Panc1 (cell line): Measurements from ENCODE around the gene GRIK3. TPM values are rescaled to one million over a fixed set of nuclear protein-coding genes. Genes with fewer than 3 reads are reported as not detected.

Experiments
- ATAC-seq: fragments of 200-7000 bp; cut with Tn5 transposase; 2 replicates; pipeline ENCODE4 v1.9.1; 2020; ENCODE audit warnings: mild to moderate bottlenecking, moderate library complexity
- BruUV-seq: library from RNA; stranded (reverse); fragments of 400-500 nt; replicated peaks from 2 replicates; lab custom pipeline; 2021; lab: Mats Ljungman, UMichigan
- CTCF ChIA-PET: fragments of 300-600 bp; sonication (Branson Sonifier 250); formaldehyde crosslinking; loops from one replicate; lab custom pipeline; 2022; ENCODE audit warnings: antibody characterized with exemption; lab: Charles Lee
- POLR2A ChIA-PET: fragments of 300-600 bp; sonication (Branson Sonifier 250); formaldehyde crosslinking; loops from one replicate; lab custom pipeline; 2022; ENCODE audit warnings: antibody characterized with exemption; lab: Charles Lee
- DNase-seq: peaks from one replicate; pipeline ENCODE4 v3.0.0-alpha.2; 2010; ENCODE audit warnings: low read depth, low spot score
- H3K27ac ChIP-seq: 2 replicates; pipeline ENCODE4 v1.5.1; 2011; ENCODE audit warnings: mild to moderate bottlenecking, low read length, inconsistent platforms
- H3K27me3 ChIP-seq: fragments of 200-500 bp; sonication (Bioruptor generic); 2 replicates; pipeline ENCODE4 v1.6.0; 2014; ENCODE audit warnings: low read length, inconsistent platforms; ENCODE audit not compliant: control insufficient read depth, insufficient read depth
- H3K36me3 ChIP-seq: fragments of 200-500 bp; sonication (Bioruptor generic); 2 replicates; pipeline ENCODE4 v1.5.1; 2014; ENCODE audit warnings: inconsistent platforms, mild to moderate bottlenecking, low read length, moderate library complexity; ENCODE audit not compliant: control insufficient read depth, insufficient read depth
- H3K4me1 ChIP-seq: 2 replicates; pipeline ENCODE4 v1.5.1; 2011; ENCODE audit warnings: inconsistent platforms, mild to moderate bottlenecking, low read length, moderate library complexity; ENCODE audit not compliant: control insufficient read depth, insufficient read depth
- H3K4me3 ChIP-seq, 2 experiments: 2 replicates each; pipeline ENCODE4 v1.5.1; 2011 to 2012; ENCODE audit warnings: low read depth in 2 of 2, low read length in 2 of 2, mild to moderate bottlenecking in 2 of 2, inconsistent platforms in 1 of 2, moderate library complexity in 1 of 2
- H3K9me3 ChIP-seq: fragments of 200-500 bp; sonication (Bioruptor generic); 2 replicates; pipeline ENCODE4 v1.5.1; 2014; ENCODE audit warnings: low read depth, mild to moderate bottlenecking, inconsistent platforms, low read length, moderate library complexity; ENCODE audit not compliant: control insufficient read depth, insufficient read depth
- CTCF ChIP-seq: fragments of 450-650 bp; IDR thresholded peaks from 2 replicates; pipeline ENCODE4 v1.5.1; 2017; ENCODE audit warnings: mild to moderate bottlenecking
- POLR2AphosphoS5 ChIP-seq: IDR thresholded peaks from 2 replicates; pipeline ENCODE4 v1.6.1; 2012; ENCODE audit warnings: mild to moderate bottlenecking, low read depth, low read length, moderate library complexity
- REST ChIP-seq, 2 experiments: IDR thresholded peaks; 2 replicates each; pipeline ENCODE4 v1.6.1; 2011 to 2012; ENCODE audit warnings: low read depth in 2 of 2, control low read depth in 1 of 2, low read length in 1 of 2, mild to moderate bottlenecking in 1 of 2, moderate library complexity in 1 of 2; ENCODE audit not compliant: insufficient read depth in 1 of 2
- SIN3A ChIP-seq: IDR thresholded peaks from 2 replicates; pipeline ENCODE4 v1.6.1; 2012; ENCODE audit warnings: low read depth, mild to moderate bottlenecking, low read length, moderate library complexity, borderline replicate concordance; ENCODE audit not compliant: insufficient read depth
- TCF7L2 ChIP-seq: IDR thresholded peaks from 2 replicates; pipeline ENCODE4 v1.6.1; 2011; ENCODE audit warnings: mild to moderate bottlenecking, low read depth, low read length, inconsistent platforms
- in situ Hi-C: cut with HindIII; loops from 2 replicates; pipeline ENCODE4 v1.10.0; 2016; ENCODE audit warnings: low sequenced_read_pairs, low pct_unique_long_range_greater_than_20kb
- intact Hi-C: fragments of 100-400 bp; cut with micrococcal nuclease; formaldehyde crosslinking; loops from one replicate; pipeline ENCODE4 v1.10.0; 2022; ENCODE audit not compliant: unreplicated experiment
- total RNA-seq: library from RNA; stranded (reverse); gene quantifications from one replicate; pipeline ENCODE4 v1.2.1, GENCODE V29; 2021; ENCODE audit not compliant: unreplicated experiment

GRIK3 gene
- total RNA-seq, 1 experiment from 2014 or later: not detected

GRCh38 chr1:36913016-36913415 lies 121.3 kb downstream of the GRIK3 start:
- no peaks in the 10 kb centered on the region for H3K9me3 ChIP-seq
- intact Hi-C loops (no loop called here), in situ Hi-C loops (no loop called here)
- CTCF ChIA-PET: no interaction called here
- POLR2A ChIA-PET: no interaction called here
- DNase-seq: no peak
- no peaks in the 10 kb centered on the region for H3K4me1 ChIP-seq
- no peak for ATAC-seq
- TF ChIP-seq SIN3A (no peak), REST (IDR thresholded peaks at IDR 0.05; ENCODE audit: insufficient read depth in 1 of 2, low read depth in 2 of 2, low read length in 1 of 2) (no peak), POLR2AphosphoS5 (no peak)
- no peaks in the 10 kb centered on the region; the same call in none of the 2 replicates for H3K27me3 ChIP-seq
- no peaks in the 10 kb centered on the region for H3K36me3 ChIP-seq
- H3K4me3 ChIP-seq: no peak overlapping the region
- H3K27ac ChIP-seq: no peak overlapping the region
- BruUV-seq: no TSS peak

GRCh38 chr1:36912365-36912865 lies 121.9 kb downstream of the GRIK3 start:
- POLR2A ChIA-PET: no interaction called here
- CTCF ChIA-PET: no interaction called here
- no peak for ATAC-seq
- H3K27ac ChIP-seq: no peak overlapping the region
- no peak overlapping the region for H3K4me3 ChIP-seq
- no TSS peak for BruUV-seq
- in situ Hi-C loops (no loop called here), intact Hi-C loops (no loop called here)
- H3K27me3 ChIP-seq: no peaks in the 10 kb centered on the region; the same call in none of the 2 replicates
- H3K4me1 ChIP-seq: no peaks in the 10 kb centered on the region
- no peak for TF ChIP-seq REST (IDR thresholded peaks at IDR 0.05; ENCODE audit: insufficient read depth in 1 of 2, low read depth in 2 of 2, low read length in 1 of 2)
- no peak for TF ChIP-seq TCF7L2
- TF ChIP-seq CTCF: no peak
- no peak for TF ChIP-seq SIN3A
- TF ChIP-seq POLR2AphosphoS5: no peak
- DNase-seq: no peak
- H3K9me3 ChIP-seq: no peaks in the 10 kb centered on the region
- no peaks in the 10 kb centered on the region for H3K36me3 ChIP-seq
